Measurements from ENCODE around the gene DHRSX. TPM values are rescaled to one million over a fixed set of nuclear protein-coding genes. Genes with fewer than 3 reads are reported as not detected.
A peak's percentile ranks its signal among the peaks of the same experiment; 100 is the strongest.
"Not testable (repeated sequence)": the region's sequence is repeated elsewhere in the genome, so short reads cannot be mapped to it uniquely, and the experiment has no call there.

The DHRSX gene
- total and polyA plus RNA-seq, 3 experiments from 2014 or later, result 21.5 to 26.6 (median 25.3) TPM

DNA sequence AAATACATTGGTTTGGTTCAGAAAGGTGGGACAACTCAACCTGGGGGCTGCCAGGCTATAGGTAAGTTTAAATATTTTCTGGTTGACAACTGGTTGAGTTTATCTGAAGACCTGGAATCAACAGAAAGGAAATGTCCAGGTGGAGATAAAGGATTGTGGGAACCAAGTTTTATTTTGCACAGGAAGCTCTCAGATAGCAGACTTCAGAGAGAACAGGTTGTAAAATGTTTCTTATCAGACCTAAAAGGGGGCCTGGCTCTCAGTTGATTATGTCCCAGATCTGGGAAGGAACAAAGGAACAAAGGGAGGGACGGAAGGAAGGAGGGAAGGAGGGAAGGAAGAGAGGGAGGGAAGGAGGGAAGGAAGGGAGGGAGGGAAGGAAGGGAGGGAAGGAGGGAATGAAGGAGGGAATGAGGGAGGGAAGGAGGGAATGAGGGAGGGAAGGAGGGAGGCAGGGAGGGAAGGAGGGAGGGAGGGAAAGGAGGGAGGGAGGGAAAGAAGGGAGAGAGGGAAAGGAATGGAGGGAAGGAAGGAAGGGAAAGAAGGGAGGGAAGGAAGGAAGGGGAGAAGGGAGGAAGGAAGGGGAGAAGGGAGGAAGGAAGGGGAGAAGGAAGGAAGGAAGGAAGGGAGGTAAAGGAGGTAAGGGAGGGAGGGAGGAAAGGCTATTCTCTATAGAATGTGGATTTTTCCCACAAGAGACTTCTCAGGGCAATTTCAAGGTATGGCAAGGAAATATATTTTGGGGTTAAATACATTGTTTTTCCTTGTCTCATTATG, 186.7 kb downstream of the DHRSX start:
- H3K4me1 ChIP-seq (ENCODE audit: insufficient read depth, low read length), result no peaks in the 10 kb centered on the region
- no peaks in the 10 kb centered on the region for H3K4me1 Mint-ChIP-seq
- H3K27me3 Mint-ChIP-seq, result no peaks in the 10 kb centered on the region
- H3K27ac ChIP-seq (ENCODE audit: low read depth, low read length), result no peak overlapping the region
- no peaks in the 10 kb centered on the region for H3K9me3 ChIP-seq (ENCODE audit: low read length)
- H3K27ac Mint-ChIP-seq, result peak overlapping the region in 1 of 8 donors; percentile 23
- ChIA-PET POLR2A (no interaction called here), CTCF (no interaction called here)
- H3K36me3 ChIP-seq (ENCODE audit: insufficient read depth, low read length), result no peaks in the 10 kb centered on the region
- peaks cover 15 to 27% (median 17%) of the 10 kb centered on the region in 3 donors for H3K36me3 Mint-ChIP-seq
- no peaks in the 10 kb centered on the region for H3K27me3 ChIP-seq (ENCODE audit: insufficient read depth, low read length, poor library complexity, severe bottlenecking)
- DNase-seq, result no peak
- H3K4me3 Mint-ChIP-seq, result no peak overlapping the region
- no peak overlapping the region for H3K4me3 ChIP-seq (ENCODE audit: low read length)
- H3K9me3 Mint-ChIP-seq, result peaks cover 0 to 4% (median 3%) of the 10 kb centered on the region in 5 donors

- H3K9me3 Mint-ChIP-seq; H3K4me1 ChIP-seq (ENCODE audit: insufficient read depth, low read length); H3K4me3 ChIP-seq (ENCODE audit: low read length); H3K27me3 ChIP-seq (ENCODE audit: insufficient read depth, low read length, poor library complexity, severe bottlenecking); POLR2A ChIA-PET; H3K4me1 Mint-ChIP-seq; DNase-seq; H3K9me3 ChIP-seq (ENCODE audit: low read length); H3K27ac ChIP-seq (ENCODE audit: low read depth, low read length); H3K36me3 ChIP-seq (ENCODE audit: insufficient read depth, low read length); H3K4me3 Mint-ChIP-seq; H3K27me3 Mint-ChIP-seq; CTCF ChIA-PET: not testable (repeated sequence)
- peak overlapping the region in 1 of 8 donors; percentile 50 for H3K27ac Mint-ChIP-seq
- peaks cover 11 to 27% (median 15%) of the 10 kb centered on the region in 3 donors for H3K36me3 Mint-ChIP-seq
Observed at GRCh38 chrX:2312061-2312591, 188.7 kb downstream of the DHRSX start.

- no peaks in the 10 kb centered on the region for H3K27me3 ChIP-seq (ENCODE audit: insufficient read depth, low read length, poor library complexity, severe bottlenecking)
- Mint-ChIP-seq H3K27me3 (no peaks in the 10 kb centered on the region), H3K4me3 (no peak overlapping the region), H3K36me3 (peaks cover 15 to 33% (median 19%) of the 10 kb centered on the region in 3 donors), H3K9me3 (peaks cover 0 to 10% (median 3%) of the 10 kb centered on the region in 5 donors), H3K4me1 (no peaks in the 10 kb centered on the region), H3K27ac (no peak overlapping the region)
- no peaks in the 10 kb centered on the region for H3K36me3 ChIP-seq (ENCODE audit: insufficient read depth, low read length)
- ChIA-PET CTCF (no interaction called here), POLR2A (no interaction called here)
- no peak overlapping the region for H3K4me3 ChIP-seq (ENCODE audit: low read length)
- no peaks in the 10 kb centered on the region for H3K9me3 ChIP-seq (ENCODE audit: low read length)
- no peak for DNase-seq
- H3K27ac ChIP-seq (ENCODE audit: low read depth, low read length), result no peak overlapping the region
- no peaks in the 10 kb centered on the region for H3K4me1 ChIP-seq (ENCODE audit: insufficient read depth, low read length)
Observed at GRCh38 chrX:2311501-2311900, 189.3 kb downstream of the DHRSX start.

DNA sequence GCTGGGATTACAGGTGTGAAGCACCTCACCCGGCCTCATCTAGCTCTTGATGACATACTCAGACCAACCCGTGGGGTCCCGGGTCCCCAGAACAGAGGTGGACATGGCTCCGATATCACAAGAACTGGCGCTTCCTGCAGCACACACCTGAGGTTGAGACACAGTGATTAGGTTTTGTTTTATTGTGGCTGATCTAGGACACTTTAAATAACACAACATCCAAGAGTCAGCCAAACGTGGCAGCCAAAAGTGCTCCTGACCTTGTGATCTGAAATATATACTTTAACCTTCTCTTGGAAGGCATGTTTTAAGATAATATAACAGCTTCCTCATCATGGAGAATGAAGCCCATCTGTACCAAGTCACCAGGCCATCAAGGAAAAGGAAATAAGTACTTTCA, 198.9 kb downstream of the DHRSX start:
- peaks cover 0 to 10% (median 7%) of the 10 kb centered on the region in 5 donors for H3K9me3 Mint-ChIP-seq
- H3K4me3 Mint-ChIP-seq, result no peak overlapping the region
- H3K4me1 ChIP-seq (ENCODE audit: insufficient read depth, low read length), result no peaks in the 10 kb centered on the region
- H3K27ac Mint-ChIP-seq, result no peak overlapping the region
- no peaks in the 10 kb centered on the region for H3K27me3 Mint-ChIP-seq
- H3K4me3 ChIP-seq (ENCODE audit: low read length), result no peak overlapping the region
- H3K27ac ChIP-seq (ENCODE audit: low read depth, low read length), result no peak overlapping the region
- H3K36me3 ChIP-seq (ENCODE audit: insufficient read depth, low read length), result no peaks in the 10 kb centered on the region
- POLR2A ChIA-PET, result no interaction called here
- peaks cover 4 to 45% (median 32%) of the 10 kb centered on the region in 3 donors for H3K36me3 Mint-ChIP-seq
- CTCF ChIA-PET, result no interaction called here
- H3K4me1 Mint-ChIP-seq, result no peaks in the 10 kb centered on the region
- H3K9me3 ChIP-seq (ENCODE audit: low read length), result no peaks in the 10 kb centered on the region
- no peaks in the 10 kb centered on the region for H3K27me3 ChIP-seq (ENCODE audit: insufficient read depth, low read length, poor library complexity, severe bottlenecking)
- no peak for DNase-seq

DNA sequence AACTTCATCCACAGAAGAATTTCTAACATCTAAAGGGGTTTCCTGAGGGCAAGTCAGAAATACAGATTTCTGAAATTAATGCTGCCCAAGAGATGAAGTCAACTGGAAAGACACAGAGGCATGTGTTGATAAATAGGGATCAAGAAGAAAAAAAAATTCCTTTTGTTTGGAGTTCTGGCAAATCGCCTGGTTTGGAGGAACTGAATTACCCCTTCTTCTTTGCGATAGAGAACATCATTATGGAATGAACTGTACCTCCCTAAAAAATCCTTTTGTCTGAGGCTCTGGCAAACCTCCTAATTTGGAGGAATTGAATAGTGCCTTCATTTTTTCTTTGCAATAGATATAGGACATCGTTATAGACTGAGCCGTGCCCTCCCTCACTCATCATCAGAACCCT, 200.9 kb downstream of the DHRSX start:
- Histone ChIP-seq H3K4me3 (ENCODE audit: low read length) (no peak overlapping the region), H3K36me3 (ENCODE audit: insufficient read depth, low read length) (no peaks in the 10 kb centered on the region), H3K4me1 (ENCODE audit: insufficient read depth, low read length) (no peaks in the 10 kb centered on the region), H3K27me3 (ENCODE audit: insufficient read depth, low read length, poor library complexity, severe bottlenecking) (no peaks in the 10 kb centered on the region), H3K27ac (ENCODE audit: low read depth, low read length) (no peak overlapping the region), H3K9me3 (ENCODE audit: low read length) (no peaks in the 10 kb centered on the region)
- Mint-ChIP-seq H3K9me3 (peaks cover 0 to 8% (median 5%) of the 10 kb centered on the region in 5 donors), H3K4me3 (no peak overlapping the region), H3K36me3 (peaks cover 0 to 33% (median 15%) of the 10 kb centered on the region in 3 donors), H3K27me3 (no peaks in the 10 kb centered on the region), H3K27ac (no peak overlapping the region), H3K4me1 (no peaks in the 10 kb centered on the region)
- DNase-seq, result no peak
- ChIA-PET POLR2A (no interaction called here), CTCF (no interaction called here)

- Mint-ChIP-seq H3K4me3 (no peak overlapping the region), H3K9me3 (peaks cover 0 to 4% (median 0%) of the 10 kb centered on the region in 5 donors), H3K27ac (peak overlapping the region in 1 of 8 donors; percentile 43), H3K36me3 (peaks cover 33 to 59% (median 57%) of the 10 kb centered on the region in 3 donors), H3K27me3 (no peaks in the 10 kb centered on the region), H3K4me1 (peaks cover 0 to 5% (median 2%) of the 10 kb centered on the region in 3 donors)
- no peak overlapping the region for H3K4me3 ChIP-seq (ENCODE audit: low read length)
- no peaks in the 10 kb centered on the region for H3K4me1 ChIP-seq (ENCODE audit: insufficient read depth, low read length)
- CTCF ChIA-PET, result no interaction called here
- POLR2A ChIA-PET, result no interaction called here
- H3K36me3 ChIP-seq (ENCODE audit: insufficient read depth, low read length), result no peaks in the 10 kb centered on the region
- H3K27me3 ChIP-seq (ENCODE audit: insufficient read depth, low read length, poor library complexity, severe bottlenecking), result no peaks in the 10 kb centered on the region
- no peaks in the 10 kb centered on the region for H3K9me3 ChIP-seq (ENCODE audit: low read length)
- H3K27ac ChIP-seq (ENCODE audit: low read depth, low read length), result no peak overlapping the region
- DNase-seq, result no peak
Observed at GRCh38 chrX:2286731-2287130, 214.0 kb downstream of the DHRSX start.

DNA sequence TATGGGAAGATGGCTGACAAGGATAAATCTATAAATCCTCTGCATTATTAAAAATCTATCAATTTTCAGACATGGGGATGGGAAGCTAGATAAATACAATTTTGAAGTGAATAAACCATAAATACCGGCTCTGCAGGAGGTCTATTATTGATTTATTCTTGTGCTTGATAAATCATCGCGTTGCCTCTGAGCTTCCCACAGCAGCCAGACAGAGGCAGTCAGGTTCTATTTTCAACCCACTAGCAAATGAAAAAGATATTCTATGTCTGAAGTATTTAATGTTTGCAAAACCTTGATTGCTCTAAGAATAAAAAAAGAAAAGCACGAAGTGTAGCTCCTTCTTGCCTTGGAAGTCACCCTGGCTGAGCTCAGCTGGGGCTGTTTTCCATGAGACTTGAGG, 216.2 kb downstream of the DHRSX start:
- Histone ChIP-seq H3K36me3 (ENCODE audit: insufficient read depth, low read length) (no peaks in the 10 kb centered on the region), H3K4me3 (ENCODE audit: low read length) (no peak overlapping the region), H3K4me1 (ENCODE audit: insufficient read depth, low read length) (no peaks in the 10 kb centered on the region), H3K27ac (ENCODE audit: low read depth, low read length) (no peak overlapping the region), H3K27me3 (ENCODE audit: insufficient read depth, low read length, poor library complexity, severe bottlenecking) (no peaks in the 10 kb centered on the region), H3K9me3 (ENCODE audit: low read length) (no peaks in the 10 kb centered on the region)
- Mint-ChIP-seq H3K4me1 (peaks cover 0 to 5% (median 2%) of the 10 kb centered on the region in 3 donors), H3K27ac (no peak overlapping the region), H3K36me3 (peaks cover 18 to 40% (median 37%) of the 10 kb centered on the region in 3 donors), H3K9me3 (peaks cover 0 to 4% (median 0%) of the 10 kb centered on the region in 5 donors), H3K27me3 (no peaks in the 10 kb centered on the region), H3K4me3 (no peak overlapping the region)
- ChIA-PET CTCF (no interaction called here), POLR2A (no interaction called here)
- DNase-seq, result no peak

DNA sequence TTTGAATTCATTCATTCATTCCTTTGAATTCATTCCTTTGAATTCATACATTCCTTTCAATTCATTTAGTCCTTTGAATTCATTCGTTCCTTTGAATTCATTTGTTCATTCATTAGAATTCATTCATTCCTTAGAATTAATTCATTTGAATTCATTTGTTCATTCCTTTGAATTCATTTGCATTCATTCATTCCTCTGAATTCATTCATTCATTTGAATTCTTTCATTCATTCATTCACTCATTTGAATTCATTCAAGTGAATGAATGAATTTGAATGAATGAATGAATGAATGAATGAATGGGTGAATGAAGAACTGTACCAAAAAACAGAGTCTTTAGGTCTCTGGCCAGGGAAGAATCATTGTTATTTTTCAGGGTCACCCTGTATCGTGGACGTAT, 216.6 kb downstream of the DHRSX start:
- DNase-seq, result no peak
- Histone ChIP-seq H3K27me3 (ENCODE audit: insufficient read depth, low read length, poor library complexity, severe bottlenecking) (no peaks in the 10 kb centered on the region), H3K4me1 (ENCODE audit: insufficient read depth, low read length) (no peaks in the 10 kb centered on the region), H3K4me3 (ENCODE audit: low read length) (no peak overlapping the region), H3K9me3 (ENCODE audit: low read length) (no peaks in the 10 kb centered on the region), H3K36me3 (ENCODE audit: insufficient read depth, low read length) (no peaks in the 10 kb centered on the region), H3K27ac (ENCODE audit: low read depth, low read length) (no peak overlapping the region)
- Mint-ChIP-seq H3K4me1 (peaks cover 0 to 5% (median 2%) of the 10 kb centered on the region in 3 donors), H3K9me3 (peaks cover 0 to 4% (median 0%) of the 10 kb centered on the region in 5 donors), H3K27me3 (no peaks in the 10 kb centered on the region), H3K4me3 (no peak overlapping the region), H3K36me3 (peaks cover 18 to 35% (median 32%) of the 10 kb centered on the region in 3 donors), H3K27ac (no peak overlapping the region)
- CTCF ChIA-PET, result no interaction called here
- POLR2A ChIA-PET, result no interaction called here
